Upper lobe of right lung (tissue), 1 donor: Measurements from ENCODE around the gene CFAP92. TPM values are rescaled to one million over a fixed set of nuclear protein-coding genes. Genes with fewer than 3 reads are reported as not detected.
A peak's percentile ranks its signal among the peaks of the same experiment; 100 is the strongest.
"Not testable (repeated sequence)": the region's sequence is repeated elsewhere in the genome, so short reads cannot be mapped to it uniquely, and the experiment has no call there.

Source experiments
- ATAC-seq: fragments of 200-7000 bp; cut with Tn5 transposase; one replicate; pipeline ENCODE4 v1.9.1; 2020; ENCODE audit warnings: mild to moderate bottlenecking, moderate library complexity
- DNase-seq: peaks from one replicate; pipeline ENCODE4 v3.0.0-alpha.2; 2020
- H3K27ac ChIP-seq: fragments of 200-600 bp; one replicate; pipeline ENCODE4 v1.8.0; 2022
- H3K27me3 ChIP-seq: fragments of 200-600 bp; one replicate; pipeline ENCODE4 v1.8.0; 2022; ENCODE audit warnings: mild to moderate bottlenecking
- H3K36me3 ChIP-seq: fragments of 200-600 bp; one replicate; pipeline ENCODE4 v1.8.0; 2022
- H3K4me1 ChIP-seq: fragments of 200-600 bp; one replicate; pipeline ENCODE4 v1.8.0; 2022
- H3K4me3 ChIP-seq: fragments of 200-600 bp; one replicate; pipeline ENCODE4 v1.8.0; 2022; ENCODE audit warnings: mild to moderate bottlenecking
- H3K9me3 ChIP-seq: fragments of 200-600 bp; one replicate; pipeline ENCODE4 v1.8.0; 2022
- intact Hi-C: fragments of 100-400 bp; cut with DNase I; formaldehyde crosslinking; loops from one replicate; pipeline ENCODE4 v1.11.0; 2022
- total RNA-seq: library from RNA; stranded (reverse); fragmentation: NEBNext Ultra II Directional; extraction: Animal tissue kit (Norgen Biotek cat#: 25700); gene quantifications from one replicate; pipeline ENCODE4 v1.2.1, GENCODE V29; 2021
- TF ChIP-seq, protein P1 (sequence below): fragments of 200-600 bp; IDR thresholded peaks from one replicate; pipeline ENCODE4 v1.8.0; 2022; ENCODE audit warnings: antibody characterized with exemption
- donor health status: DM: no; HTN: yes; CAD: no; lungs with severe emphysema.

The CFAP92 gene
- total RNA-seq, 1 donor from 2014 or later: 1.9 TPM

DNA sequence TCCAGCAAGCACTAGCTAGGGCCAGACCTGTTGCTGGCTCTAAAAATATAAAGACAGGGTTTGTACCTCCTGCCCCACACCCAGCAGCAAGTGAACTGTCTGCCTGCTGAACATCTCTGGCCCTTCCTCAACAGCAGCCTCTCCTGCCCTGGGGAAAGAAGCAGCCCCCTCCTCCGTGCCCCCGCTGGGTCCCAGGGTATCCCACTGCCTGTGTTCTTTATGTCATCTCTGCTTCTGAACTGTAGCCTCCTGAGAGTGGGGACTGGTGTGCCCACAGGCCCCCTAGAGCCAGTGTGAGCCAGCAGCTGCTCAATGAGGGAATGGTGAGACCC is 60.0 kb downstream of the CFAP92 start:
- ATAC-seq: no peak
- Histone ChIP-seq H3K9me3 (no peaks in the 10 kb centered on the region), H3K36me3 (no peaks in the 10 kb centered on the region), H3K27me3 (no peaks in the 10 kb centered on the region), H3K4me3 (no peak overlapping the region), H3K4me1 (no peaks in the 10 kb centered on the region), H3K27ac (no peak overlapping the region)
- intact Hi-C loops: no loop called here
- DNase-seq: no peak
- TF ChIP-seq, protein P1, sequence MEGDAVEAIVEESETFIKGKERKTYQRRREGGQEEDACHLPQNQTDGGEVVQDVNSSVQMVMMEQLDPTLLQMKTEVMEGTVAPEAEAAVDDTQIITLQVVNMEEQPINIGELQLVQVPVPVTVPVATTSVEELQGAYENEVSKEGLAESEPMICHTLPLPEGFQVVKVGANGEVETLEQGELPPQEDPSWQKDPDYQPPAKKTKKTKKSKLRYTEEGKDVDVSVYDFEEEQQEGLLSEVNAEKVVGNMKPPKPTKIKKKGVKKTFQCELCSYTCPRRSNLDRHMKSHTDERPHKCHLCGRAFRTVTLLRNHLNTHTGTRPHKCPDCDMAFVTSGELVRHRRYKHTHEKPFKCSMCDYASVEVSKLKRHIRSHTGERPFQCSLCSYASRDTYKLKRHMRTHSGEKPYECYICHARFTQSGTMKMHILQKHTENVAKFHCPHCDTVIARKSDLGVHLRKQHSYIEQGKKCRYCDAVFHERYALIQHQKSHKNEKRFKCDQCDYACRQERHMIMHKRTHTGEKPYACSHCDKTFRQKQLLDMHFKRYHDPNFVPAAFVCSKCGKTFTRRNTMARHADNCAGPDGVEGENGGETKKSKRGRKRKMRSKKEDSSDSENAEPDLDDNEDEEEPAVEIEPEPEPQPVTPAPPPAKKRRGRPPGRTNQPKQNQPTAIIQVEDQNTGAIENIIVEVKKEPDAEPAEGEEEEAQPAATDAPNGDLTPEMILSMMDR: no peak

DNA sequence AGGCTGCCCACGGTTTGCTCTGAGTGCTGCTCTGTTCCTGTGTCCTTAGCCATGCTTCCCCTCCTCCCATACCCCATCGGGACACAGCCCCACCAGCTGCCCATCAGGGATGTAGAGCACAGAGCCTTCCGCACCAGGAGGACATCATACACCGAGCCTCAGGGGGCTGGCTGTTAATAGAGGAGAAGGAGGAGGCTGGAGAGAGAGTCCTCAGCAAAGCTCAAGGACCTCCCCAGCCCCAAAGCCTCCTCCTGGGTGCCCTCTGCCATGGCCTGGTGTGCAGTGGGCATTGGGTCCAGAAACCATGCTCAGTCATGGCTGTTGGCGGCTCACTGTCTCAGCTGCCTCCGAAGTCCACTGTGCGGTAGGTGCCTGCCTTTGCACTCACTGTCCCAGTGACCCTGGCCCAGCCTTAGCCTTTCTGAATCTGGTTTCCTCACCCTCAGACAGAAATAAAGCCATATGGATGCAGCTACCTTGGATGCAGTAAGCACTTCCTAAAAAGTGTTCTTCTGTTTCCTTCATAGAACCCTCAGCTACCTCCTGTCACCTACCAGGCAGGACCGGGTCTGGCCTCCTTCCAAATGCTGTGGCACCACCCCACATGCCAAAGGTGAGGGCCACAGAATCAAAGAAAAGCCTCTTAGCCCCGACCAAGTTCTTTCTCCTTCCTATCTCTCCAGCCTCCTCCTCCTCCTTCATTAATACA is 60.5 kb downstream of the CFAP92 start:
- TF ChIP-seq, protein P1: no peak
- H3K4me3 ChIP-seq: no peak overlapping the region
- no peaks in the 10 kb centered on the region for H3K4me1 ChIP-seq
- DNase-seq (no peak), ATAC-seq (peak; percentile 13)
- H3K9me3 ChIP-seq: no peaks in the 10 kb centered on the region
- no peaks in the 10 kb centered on the region for H3K27me3 ChIP-seq
- intact Hi-C loops: no loop called here
- H3K36me3 ChIP-seq: no peaks in the 10 kb centered on the region
- no peak overlapping the region for H3K27ac ChIP-seq

DNA sequence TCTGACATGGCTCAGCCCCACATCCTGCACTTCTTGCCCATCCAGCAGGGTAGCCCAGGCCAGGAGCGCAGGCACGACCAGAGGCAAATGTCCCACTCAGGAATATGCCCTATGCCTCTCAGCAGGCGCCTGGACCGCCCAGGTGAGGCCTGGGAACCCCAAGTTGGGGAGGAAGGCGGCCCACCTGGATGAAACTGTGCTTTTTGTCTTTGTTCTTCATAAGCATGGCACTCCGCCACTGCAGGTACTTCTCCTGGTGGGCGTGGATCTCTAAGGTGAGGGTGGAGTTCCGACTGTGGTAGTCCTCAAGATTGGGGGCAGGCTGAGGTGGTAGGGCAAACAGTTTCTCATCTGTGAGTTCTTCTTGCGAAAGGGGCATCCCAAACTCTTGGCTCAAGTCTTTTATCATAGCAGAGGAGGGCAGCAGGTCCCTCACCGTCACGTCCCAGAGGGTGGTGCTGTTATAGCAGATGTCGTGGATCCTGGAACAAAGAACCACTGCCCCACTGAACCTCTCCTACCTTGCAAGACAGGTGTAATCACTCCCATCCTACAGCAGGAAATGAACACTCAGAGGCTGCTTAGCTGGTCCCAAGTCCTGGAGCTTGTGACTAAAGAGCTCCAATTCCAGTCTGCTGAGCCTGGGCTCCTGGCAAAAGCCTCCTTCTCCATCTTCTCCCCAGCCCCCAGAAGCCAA is 61.2 kb downstream of the CFAP92 start:
- TF ChIP-seq, protein P1: no peak
- intact Hi-C loops: no loop called here
- no peak for DNase-seq
- Histone ChIP-seq H3K27me3 (no peaks in the 10 kb centered on the region), H3K27ac (no peak overlapping the region), H3K4me1 (no peaks in the 10 kb centered on the region), H3K36me3 (no peaks in the 10 kb centered on the region), H3K4me3 (no peak overlapping the region), H3K9me3 (no peaks in the 10 kb centered on the region)
- ATAC-seq: peak; percentile 25

DNA sequence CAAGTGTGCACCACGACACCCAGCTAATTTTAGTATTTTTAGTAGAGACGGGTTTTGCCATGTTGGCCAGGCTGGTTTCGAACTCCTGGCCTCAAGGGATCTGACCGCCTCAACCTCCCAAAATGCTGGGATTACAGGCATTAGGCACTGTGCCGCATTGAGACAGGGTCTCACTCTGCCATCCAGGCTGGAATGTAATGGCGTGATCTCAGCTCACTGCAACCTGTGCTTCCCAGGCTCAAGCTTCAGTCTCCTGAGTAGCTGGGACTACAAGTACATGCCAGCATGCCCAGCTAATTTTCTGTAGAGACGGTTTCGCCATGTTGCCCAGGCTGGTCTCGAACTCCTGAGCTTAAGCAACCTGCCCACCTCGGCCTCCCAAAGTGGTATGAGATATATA is 62.8 kb downstream of the CFAP92 start:
- Histone ChIP-seq H3K4me3 (no peak overlapping the region), H3K9me3 (no peaks in the 10 kb centered on the region), H3K36me3 (no peaks in the 10 kb centered on the region), H3K27ac (no peak overlapping the region), H3K4me1 (no peaks in the 10 kb centered on the region), H3K27me3 (no peaks in the 10 kb centered on the region)
- TF ChIP-seq, protein P1: no peak
- intact Hi-C loops: no loop called here
- ATAC-seq (no peak), DNase-seq (no peak)

DNA sequence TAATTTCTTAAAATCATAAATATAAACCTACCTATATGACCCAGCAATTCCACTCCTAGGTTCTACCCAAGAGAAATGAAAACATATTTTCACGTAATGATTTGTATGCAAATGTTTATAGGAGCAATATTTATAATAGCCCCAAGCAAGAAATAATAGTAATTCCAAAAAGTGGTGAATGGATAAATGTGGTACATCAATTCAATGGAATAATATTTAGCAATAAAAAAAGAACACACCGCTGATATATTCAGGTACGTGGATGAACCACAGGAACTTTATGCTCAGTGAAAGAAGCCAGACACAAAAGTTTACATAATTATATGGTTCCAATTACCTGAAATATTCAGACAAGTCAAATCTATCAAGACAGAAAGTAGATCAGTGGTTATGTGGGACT is 64.5 kb downstream of the CFAP92 start:
- Histone ChIP-seq H3K36me3 (no peaks in the 10 kb centered on the region), H3K9me3 (no peaks in the 10 kb centered on the region), H3K4me3 (no peak overlapping the region), H3K27me3 (no peaks in the 10 kb centered on the region), H3K27ac (no peak overlapping the region), H3K4me1 (no peaks in the 10 kb centered on the region)
- ATAC-seq (no peak), DNase-seq (no peak)
- TF ChIP-seq, protein P1: no peak
- intact Hi-C loops: no loop called here

DNA sequence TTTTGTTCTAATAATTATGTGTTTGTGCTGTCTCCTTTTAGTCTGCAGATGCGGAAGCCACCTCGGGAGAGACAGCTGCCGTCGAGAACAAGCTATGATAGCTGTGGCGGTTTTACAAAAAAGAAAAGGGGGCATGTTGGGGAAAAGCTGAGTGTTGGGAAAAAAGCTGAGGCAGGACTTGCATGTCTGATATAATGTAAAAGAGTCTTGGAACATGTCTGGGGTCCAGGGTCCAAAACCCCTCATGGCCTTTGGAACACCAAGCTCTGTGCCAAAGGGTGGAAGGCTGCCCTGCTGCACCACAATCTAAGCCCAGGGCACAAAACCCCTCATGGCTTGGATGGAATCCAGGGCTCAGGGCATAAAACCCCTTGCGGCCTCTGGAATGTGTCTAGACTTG is 69.9 kb downstream of the CFAP92 start:
- ATAC-seq, H3K36me3 ChIP-seq, H3K27ac ChIP-seq, H3K9me3 ChIP-seq, intact Hi-C loops, H3K4me3 ChIP-seq, H3K27me3 ChIP-seq, H3K4me1 ChIP-seq: not testable (repeated sequence)
- peak; percentile 22 for DNase-seq
